Retinal pigment epithelial cell (primary cell): Measurements from ENCODE around the gene KIAA2012.
A peak's percentile ranks its signal among the peaks of the same experiment; 100 is the strongest.

Experiments used
- DNase-seq: peaks from one replicate; pipeline ENCODE4 v3.0.0-alpha.2; 2010; ENCODE audit warnings: low read depth
- H3K4me3 ChIP-seq: 2 replicates; pipeline ENCODE4 v1.5.1; 2011; ENCODE audit warnings: mild to moderate bottlenecking, low read length, control low read depth, moderate library complexity
- TF ChIP-seq, protein P1 (sequence below): conservative IDR thresholded peaks from 2 replicates; pipeline ENCODE4 v1.5.1; 2011; ENCODE audit warnings: low read depth, low read length, control low read depth, inconsistent platforms

The KIAA2012 gene

DNA sequence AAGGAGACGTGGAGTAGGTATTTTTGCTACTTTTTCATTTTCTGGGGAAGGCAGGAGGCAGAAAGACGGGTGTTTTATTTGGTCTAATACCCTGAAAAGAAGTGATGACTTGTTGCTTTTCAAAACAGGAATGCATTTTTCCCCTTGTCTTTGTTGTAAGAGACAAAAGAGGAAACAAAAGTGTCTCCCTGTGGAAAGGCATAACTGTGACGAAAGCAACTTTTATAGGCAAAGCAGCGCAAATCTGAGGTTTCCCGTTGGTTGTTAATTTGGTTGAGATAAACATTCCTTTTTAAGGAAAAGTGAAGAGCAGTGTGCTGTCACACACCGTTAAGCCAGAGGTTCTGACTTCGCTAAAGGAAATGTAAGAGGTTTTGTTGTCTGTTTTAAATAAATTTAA is 36.0 kb upstream of the KIAA2012 start:
- H3K4me3 ChIP-seq = peak overlapping the region; percentile 25
- TF ChIP-seq, protein P1, sequence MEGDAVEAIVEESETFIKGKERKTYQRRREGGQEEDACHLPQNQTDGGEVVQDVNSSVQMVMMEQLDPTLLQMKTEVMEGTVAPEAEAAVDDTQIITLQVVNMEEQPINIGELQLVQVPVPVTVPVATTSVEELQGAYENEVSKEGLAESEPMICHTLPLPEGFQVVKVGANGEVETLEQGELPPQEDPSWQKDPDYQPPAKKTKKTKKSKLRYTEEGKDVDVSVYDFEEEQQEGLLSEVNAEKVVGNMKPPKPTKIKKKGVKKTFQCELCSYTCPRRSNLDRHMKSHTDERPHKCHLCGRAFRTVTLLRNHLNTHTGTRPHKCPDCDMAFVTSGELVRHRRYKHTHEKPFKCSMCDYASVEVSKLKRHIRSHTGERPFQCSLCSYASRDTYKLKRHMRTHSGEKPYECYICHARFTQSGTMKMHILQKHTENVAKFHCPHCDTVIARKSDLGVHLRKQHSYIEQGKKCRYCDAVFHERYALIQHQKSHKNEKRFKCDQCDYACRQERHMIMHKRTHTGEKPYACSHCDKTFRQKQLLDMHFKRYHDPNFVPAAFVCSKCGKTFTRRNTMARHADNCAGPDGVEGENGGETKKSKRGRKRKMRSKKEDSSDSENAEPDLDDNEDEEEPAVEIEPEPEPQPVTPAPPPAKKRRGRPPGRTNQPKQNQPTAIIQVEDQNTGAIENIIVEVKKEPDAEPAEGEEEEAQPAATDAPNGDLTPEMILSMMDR = no peak

GRCh38 chr2:202038471-202039277 is 34.4 kb upstream of the KIAA2012 start:
- TF ChIP-seq, protein P1 = no peak
- H3K4me3 ChIP-seq = no peak overlapping the region
- no peak for DNase-seq

More for the DNA sequence above, 36.0 kb upstream of the KIAA2012 start:
- DNase-seq = no peak

DNA sequence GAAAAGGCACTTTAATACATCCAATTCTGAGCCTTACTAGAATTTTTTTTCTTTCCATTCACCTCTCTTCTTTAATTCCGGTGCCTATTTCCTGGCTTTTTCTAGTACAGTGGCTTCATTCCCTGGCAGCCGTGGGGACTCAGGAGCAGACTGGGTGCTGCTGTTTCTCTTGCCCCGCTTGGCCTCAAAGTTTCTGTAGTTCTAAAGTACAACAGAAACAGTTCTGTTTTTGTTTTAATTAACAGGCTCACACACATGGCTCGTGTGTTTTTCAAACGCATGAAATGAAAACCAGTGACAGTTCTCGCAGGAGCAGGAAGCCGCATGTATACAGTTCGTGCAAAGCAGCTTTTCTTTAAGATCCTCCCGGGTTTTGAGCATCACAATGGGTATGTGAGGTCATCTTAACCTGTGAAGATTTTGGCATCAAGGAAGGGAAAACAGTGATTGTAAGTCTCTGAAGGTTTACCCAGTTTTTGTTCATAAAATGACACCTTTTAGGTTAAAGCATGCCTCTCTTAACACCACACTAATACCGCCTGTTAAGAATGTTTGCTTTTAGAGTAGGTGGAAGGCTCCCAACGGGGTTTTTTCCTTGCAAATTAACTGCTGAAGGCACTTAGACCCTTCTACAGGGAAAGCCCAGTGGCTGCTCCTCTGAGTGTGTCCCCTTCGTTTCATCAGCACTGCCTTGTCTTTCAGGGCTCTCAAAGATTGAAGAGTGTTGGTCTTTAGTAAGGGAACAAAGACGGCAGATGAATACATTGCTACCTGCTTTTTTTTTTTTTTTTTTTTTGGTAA is 33.6 kb upstream of the KIAA2012 start:
- TF ChIP-seq, protein P1 = no peak
- DNase-seq = no peak
- H3K4me3 ChIP-seq = no peak overlapping the region

- DNase-seq = peak; percentile 56
- TF ChIP-seq, protein P1 = no peak
These were observed 32.8 kb upstream of the KIAA2012 start for GRCh38 chr2:202040079-202040844.

GRCh38 chr2:202042444-202042843 is 30.6 kb upstream of the KIAA2012 start:
- TF ChIP-seq, protein P1 = no peak
- no peak overlapping the region for H3K4me3 ChIP-seq
- no peak for DNase-seq

More at GRCh38 chr2:202040079-202040844, 32.8 kb upstream of the KIAA2012 start:
- H3K4me3 ChIP-seq = no peak overlapping the region

DNA sequence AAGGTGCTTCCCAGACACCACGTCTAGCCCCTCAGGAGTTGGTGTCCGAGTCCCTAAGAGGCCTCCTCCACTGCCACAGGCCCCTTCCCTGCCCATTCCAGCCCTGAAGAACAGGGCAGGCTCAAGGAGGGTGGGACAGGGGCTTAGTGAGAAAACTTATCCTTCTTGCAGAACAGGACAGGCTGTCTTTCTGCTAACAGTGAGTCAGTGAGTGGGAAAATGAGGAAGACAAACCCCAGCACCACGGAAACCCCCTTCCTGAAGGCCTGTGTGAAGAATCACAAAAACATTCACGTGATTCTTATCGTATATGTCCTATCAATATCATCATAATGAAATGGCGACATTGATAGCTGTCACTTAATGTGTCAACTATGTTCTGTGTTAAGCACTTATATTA is 29.6 kb upstream of the KIAA2012 start:
- DNase-seq = no peak
- TF ChIP-seq, protein P1 = no peak
- H3K4me3 ChIP-seq = no peak overlapping the region
